GM12878 (cell line): ENCODE measurements around the gene CLEC18B.
"Not testable (repeated sequence)": the region's sequence is repeated elsewhere in the genome, so short reads cannot be mapped to it uniquely, and the experiment has no call there.

Experiments
- CTCF ChIP-seq, 3 experiments: IDR thresholded peaks in 2 of 3; conservative IDR thresholded peaks in 1 of 3; 2 replicates each; pipeline ENCODE4 v1.5.1; 2011; ENCODE audit warnings: low read depth in 3 of 3, low read length in 3 of 3, mild to moderate bottlenecking in 3 of 3, control low read depth in 2 of 3, moderate library complexity in 2 of 3, inconsistent platforms in 1 of 3, mixed read lengths in 1 of 3; ENCODE audit not compliant: control insufficient read depth in 2 of 3, insufficient read depth in 1 of 3; ENCODE audit errors: extremely low read depth in 1 of 3
- EZH2 ChIP-seq: IDR thresholded peaks from 2 replicates; pipeline ENCODE4 v1.6.1; 2012; ENCODE audit warnings: low read depth, mild to moderate bottlenecking, control low read depth, inconsistent platforms, low read length, borderline replicate concordance; ENCODE audit not compliant: control insufficient read depth
- MXI1 ChIP-seq: fragments of 150-350 bp; IDR thresholded peaks from 2 replicates; pipeline ENCODE4 v1.6.1; 2011; ENCODE audit warnings: low read depth, mild to moderate bottlenecking, inconsistent platforms, low read length, improper control_type of control experiment
- NFYB ChIP-seq: IDR thresholded peaks from 2 replicates; pipeline ENCODE4 v1.6.1; 2011; ENCODE audit warnings: low read depth, mild to moderate bottlenecking, low read length, improper control_type of control experiment, moderate library complexity; ENCODE audit not compliant: insufficient read depth
- REST ChIP-seq: IDR thresholded peaks from 2 replicates; pipeline ENCODE4 v1.6.1; 2012; ENCODE audit warnings: mild to moderate bottlenecking, low read depth, low read length
- SPI1 ChIP-seq: IDR thresholded peaks from 2 replicates; pipeline ENCODE4 v1.6.1; 2011; ENCODE audit warnings: low read depth, mild to moderate bottlenecking, low read length, moderate library complexity, borderline replicate concordance; ENCODE audit not compliant: insufficient read depth

DNA sequence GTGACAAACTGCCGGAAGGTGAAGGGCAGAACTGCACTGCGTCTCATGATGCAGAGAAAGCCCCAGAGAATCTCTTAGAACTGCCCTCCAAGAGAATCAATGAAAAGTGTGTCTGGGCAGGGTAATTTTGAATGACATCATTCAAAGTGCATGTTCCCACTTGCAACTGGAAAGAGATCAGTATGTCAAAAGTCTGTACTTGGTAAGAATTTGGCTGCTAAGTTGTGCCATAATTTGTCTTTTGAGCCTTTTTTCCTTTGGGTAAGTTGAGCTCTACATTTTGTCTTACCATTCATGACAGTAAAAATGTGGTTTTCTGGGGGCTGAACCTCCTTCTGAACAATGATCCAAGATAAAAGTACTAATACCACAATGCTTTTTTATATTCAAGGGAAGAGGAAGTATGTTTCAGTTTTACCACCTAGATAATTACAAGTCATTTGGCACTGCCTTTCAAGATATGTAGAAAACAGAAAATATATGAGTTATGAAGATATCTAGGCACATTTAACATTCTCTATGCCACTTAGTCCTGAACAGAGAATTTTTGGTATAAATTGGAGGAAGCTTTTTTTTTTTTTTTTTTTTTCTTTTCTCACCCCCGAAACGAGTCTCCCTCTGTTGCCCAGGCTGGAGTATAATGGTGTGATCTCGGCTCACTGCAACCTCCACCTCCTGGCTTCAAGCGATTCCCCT lies 38.8 kb downstream of the CLEC18B start:
- not testable (repeated sequence) for TF ChIP-seq NFYB; EZH2; REST; SPI1; CTCF (IDR thresholded peaks at IDR 0.05 in 2 of 3, conservative IDR thresholded peaks at IDR 0.05 in 1 of 3; ENCODE audit: control insufficient read depth in 2 of 3, extremely low read depth in 1 of 3, insufficient read depth in 1 of 3, low read depth in 3 of 3, low read length in 3 of 3); MXI1
